GM12878 (cell line): ENCODE measurements around the gene CRYGA. TPM values are rescaled to one million over a fixed set of nuclear protein-coding genes. Genes with fewer than 3 reads are reported as not detected.

Experiments
- ATAC-seq: fragments of 200-7000 bp; cut with Tn5 transposase; 3 replicates; pipeline ENCODE4 v1.9.1; 2020; ENCODE audit warnings: mild to moderate bottlenecking, moderate library complexity
- BruUV-seq: library from RNA; stranded (reverse); fragments of 400-500 nt; replicated peaks from 2 replicates; lab custom pipeline; 2021; lab: Mats Ljungman, UMichigan
- CTCF ChIA-PET: fragments of 300-600 bp; sonication (Branson Sonifier 250); formaldehyde crosslinking; extraction: SDS; loops from one replicate; lab custom pipeline; 2021; ENCODE audit warnings: inconsistent platforms; lab: Yijun Ruan, JAX
- POLR2A ChIA-PET: fragments of 350-600 bp; formaldehyde crosslinking; extraction: SDS; loops from one replicate; lab custom pipeline; 2021; ENCODE audit warnings: inconsistent platforms; lab: Charles Lee
- RAD21 ChIA-PET: fragments of 300-600 bp; sonication (Branson Sonifier 250); formaldehyde crosslinking; loops from one replicate; lab custom pipeline; 2023; ENCODE audit warnings: antibody characterized with exemption; ENCODE audit not compliant: unreplicated experiment; lab: Charles Lee
- SMC1A ChIA-PET: fragments of 300-600 bp; sonication (Branson Sonifier 250); formaldehyde crosslinking; loops from one replicate; lab custom pipeline; 2023; ENCODE audit not compliant: unreplicated experiment, uncharacterized antibody; lab: Charles Lee
- DNase-seq: peaks from one replicate; pipeline ENCODE4 v3.0.0-alpha.2; 2011; ENCODE audit warnings: low read depth, low spot score
- FAIRE-seq: peaks from 3 replicates; lab custom pipeline; 2011; peaks lifted over from hg19 to GRCh38; lab: Jason Lieb, UNC
- H2AFZ ChIP-seq: 2 replicates; pipeline ENCODE4 v1.6.0; 2011; ENCODE audit warnings: low read depth, low read length, control low read depth; ENCODE audit not compliant: control insufficient read depth
- H3K27ac ChIP-seq: 2 replicates; pipeline ENCODE4 v1.5.1; 2011; ENCODE audit warnings: control low read depth; ENCODE audit not compliant: control insufficient read depth, insufficient read depth
- H3K27me3 ChIP-seq, 2 experiments: replicated peaks in 1 of 2; 2 replicates each; pipeline versions ENCODE4 v1.6.0 to v1.6.1; 2011; ENCODE audit warnings: low read length in 1 of 2; ENCODE audit not compliant: control insufficient read depth in 2 of 2, insufficient read depth in 2 of 2
- H3K36me3 ChIP-seq, 2 experiments: 2 replicates each; pipeline ENCODE4 v1.5.1; 2011; ENCODE audit warnings: low read length in 1 of 2; ENCODE audit not compliant: control insufficient read depth in 2 of 2, insufficient read depth in 2 of 2
- H3K4me1 ChIP-seq: 2 replicates; pipeline ENCODE4 v1.6.1; 2011; ENCODE audit warnings: mild to moderate bottlenecking, low read length, moderate library complexity, mixed read lengths; ENCODE audit not compliant: control insufficient read depth, insufficient read depth
- H3K4me2 ChIP-seq: 2 replicates; pipeline ENCODE4 v1.6.0; 2011; ENCODE audit warnings: control low read depth; ENCODE audit not compliant: control insufficient read depth, insufficient read depth
- H3K4me3 ChIP-seq: fragments of 200-600 bp; sonication (generic); 2 replicates; pipeline ENCODE4 v1.5.1; 2016
- H3K79me2 ChIP-seq: 2 replicates; pipeline ENCODE4 v1.6.0; 2011; ENCODE audit warnings: low read length; ENCODE audit not compliant: control insufficient read depth, insufficient read depth
- H3K9ac ChIP-seq: 2 replicates; pipeline ENCODE4 v1.8.0; 2011; ENCODE audit warnings: low read length, control low read depth, mixed read lengths; ENCODE audit not compliant: control insufficient read depth, insufficient read depth
- H3K9me3 ChIP-seq: replicated peaks from 3 replicates; pipeline ENCODE4 v1.5.1; 2011; ENCODE audit warnings: mild to moderate bottlenecking, low read length; ENCODE audit not compliant: control insufficient read depth, insufficient read depth
- H4K20me1 ChIP-seq: 2 replicates; pipeline ENCODE4 v1.6.0; 2011; ENCODE audit not compliant: control insufficient read depth, insufficient read depth
- HCFC1 ChIP-seq: fragments of 150-350 bp; IDR thresholded peaks from 2 replicates; pipeline ENCODE4 v1.6.1; 2014; ENCODE audit warnings: low read length
- IKZF1 ChIP-seq: fragments of 450-650 bp; conservative IDR thresholded peaks from 2 replicates; pipeline ENCODE4 v1.6.1; 2017; ENCODE audit warnings: antibody characterized with exemption, mild to moderate bottlenecking
- IRF4 ChIP-seq: IDR thresholded peaks from 2 replicates; pipeline ENCODE4 v1.6.1; 2011; ENCODE audit warnings: low read depth, low read length
- RBBP5 ChIP-seq: fragments of 200-600 bp; sonication (generic); conservative IDR thresholded peaks from 2 replicates; pipeline ENCODE4 v1.6.1; 2016
- REST ChIP-seq: IDR thresholded peaks from 2 replicates; pipeline ENCODE4 v1.6.1; 2012; ENCODE audit warnings: mild to moderate bottlenecking, low read depth, low read length
- SMAD5 ChIP-seq: IDR thresholded peaks from 2 replicates; pipeline ENCODE4 v1.6.1; 2016; ENCODE audit warnings: antibody characterized with exemption, low read depth
- SREBF2 ChIP-seq: IDR thresholded peaks from 2 replicates; pipeline ENCODE4 v1.6.1; 2012; ENCODE audit warnings: mild to moderate bottlenecking, low read length
- YBX1 ChIP-seq: fragments of 450-650 bp; IDR thresholded peaks from 2 replicates; pipeline ENCODE4 v1.6.1; 2016; ENCODE audit warnings: antibody characterized with exemption
- ZBTB40 ChIP-seq: fragments of 450-650 bp; IDR thresholded peaks from 2 replicates; pipeline ENCODE4 v1.6.1; 2016; ENCODE audit warnings: mild to moderate bottlenecking, moderate library complexity, borderline replicate concordance
- ZNF622 ChIP-seq: fragments of 450-650 bp; IDR thresholded peaks from 2 replicates; pipeline ENCODE4 v1.6.1; 2017; ENCODE audit warnings: mild to moderate bottlenecking, inconsistent platforms
- in situ Hi-C: fragments of 300-500 bp; cut with MboI; formaldehyde crosslinking; loops from 9 replicates; pipeline ENCODE4 v1.14.3; 2018; ENCODE audit warnings: mixed read lengths
- intact Hi-C: fragments of 100-400 bp; cut with micrococcal nuclease; formaldehyde crosslinking; loops from one replicate; pipeline ENCODE4 v1.14.2; 2022; ENCODE audit not compliant: unreplicated experiment
- polyA plus RNA-seq, 11 experiments: library from polyadenylated mRNA; depleted of rRNA in 4 of 11; unstranded in 6 of 11; stranded (reverse) in 5 of 11; fragments of >200 nt; fragmentation: Nextera tagmentation in 4 of 11; fragmentation: Illumina TruSeq in 1 of 11; extraction: Ambion mirVana in 4 of 11; extraction: Trizol in 1 of 11; gene quantifications; 1 replicate in 1 of 11; 2 replicates in 10 of 11; pipeline versions ENCODE4 v1.2.1 to v1.2.3, GENCODE V29; 2011 to 2016; ENCODE audit warnings: inconsistent platforms in 2 of 11, missing spikeins in 2 of 11, low read depth in 1 of 11
- total RNA-seq, 4 experiments: library from RNA; depleted of rRNA in 3 of 4; stranded (reverse); fragments of >200 nt in 3 of 4; fragmentation: Illumina TruSeq in 1 of 4; extraction: Trizol in 1 of 4; gene quantifications; 2 replicates each; pipeline versions ENCODE4 v1.2.1 to v1.2.3, GENCODE V29; 2013 to 2021
- TF ChIP-seq, protein P1 (sequence below): IDR thresholded peaks from 2 replicates; pipeline ENCODE4 v1.6.1; 2012; ENCODE audit warnings: low read depth, low read length, improper control_type of control experiment
- TF ChIP-seq, protein P2 (sequence below): fragments of 450-650 bp; IDR thresholded peaks from 2 replicates; pipeline ENCODE4 v1.6.1; 2017; ENCODE audit warnings: mild to moderate bottlenecking, moderate library complexity

CRYGA gene
- total and polyA plus RNA-seq, 10 of the 15 experiments (the other 5 are each of a cell fraction or from before 2014, with no cell fraction given): not detected

GRCh38 chr2:208150094-208150493, 13.3 kb downstream of the CRYGA start:
- H3K9ac ChIP-seq: no peak overlapping the region
- no peak overlapping the region for H3K27ac ChIP-seq
- ChIA-PET RAD21 (no interaction called here), POLR2A (no interaction called here), CTCF (no interaction called here), SMC1A (no interaction called here)
- intact Hi-C loops: no loop called here
- H3K4me2 ChIP-seq: no peak overlapping the region
- H3K9me3 ChIP-seq: no peaks in the 10 kb centered on the region
- no peak overlapping the region for H2AFZ ChIP-seq
- H3K4me3 ChIP-seq: no peak overlapping the region
- H4K20me1 ChIP-seq: no peaks in the 10 kb centered on the region
- ATAC-seq: no peak
- no peaks in the 10 kb centered on the region for H3K79me2 ChIP-seq
- no peaks in the 10 kb centered on the region; a peak in 2 of 4 replicates for H3K27me3 ChIP-seq
- FAIRE-seq: no peak
- BruUV-seq: no TSS peak
- H3K36me3 ChIP-seq: no peaks in the 10 kb centered on the region
- H3K4me1 ChIP-seq: no peaks in the 10 kb centered on the region
- in situ Hi-C loops: no loop called here
- DNase-seq: no peak
- TF ChIP-seq, protein P1, sequence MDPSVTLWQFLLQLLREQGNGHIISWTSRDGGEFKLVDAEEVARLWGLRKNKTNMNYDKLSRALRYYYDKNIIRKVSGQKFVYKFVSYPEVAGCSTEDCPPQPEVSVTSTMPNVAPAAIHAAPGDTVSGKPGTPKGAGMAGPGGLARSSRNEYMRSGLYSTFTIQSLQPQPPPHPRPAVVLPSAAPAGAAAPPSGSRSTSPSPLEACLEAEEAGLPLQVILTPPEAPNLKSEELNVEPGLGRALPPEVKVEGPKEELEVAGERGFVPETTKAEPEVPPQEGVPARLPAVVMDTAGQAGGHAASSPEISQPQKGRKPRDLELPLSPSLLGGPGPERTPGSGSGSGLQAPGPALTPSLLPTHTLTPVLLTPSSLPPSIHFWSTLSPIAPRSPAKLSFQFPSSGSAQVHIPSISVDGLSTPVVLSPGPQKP: no peak
- TF ChIP-seq RBBP5: no peak
- TF ChIP-seq, protein P2, sequence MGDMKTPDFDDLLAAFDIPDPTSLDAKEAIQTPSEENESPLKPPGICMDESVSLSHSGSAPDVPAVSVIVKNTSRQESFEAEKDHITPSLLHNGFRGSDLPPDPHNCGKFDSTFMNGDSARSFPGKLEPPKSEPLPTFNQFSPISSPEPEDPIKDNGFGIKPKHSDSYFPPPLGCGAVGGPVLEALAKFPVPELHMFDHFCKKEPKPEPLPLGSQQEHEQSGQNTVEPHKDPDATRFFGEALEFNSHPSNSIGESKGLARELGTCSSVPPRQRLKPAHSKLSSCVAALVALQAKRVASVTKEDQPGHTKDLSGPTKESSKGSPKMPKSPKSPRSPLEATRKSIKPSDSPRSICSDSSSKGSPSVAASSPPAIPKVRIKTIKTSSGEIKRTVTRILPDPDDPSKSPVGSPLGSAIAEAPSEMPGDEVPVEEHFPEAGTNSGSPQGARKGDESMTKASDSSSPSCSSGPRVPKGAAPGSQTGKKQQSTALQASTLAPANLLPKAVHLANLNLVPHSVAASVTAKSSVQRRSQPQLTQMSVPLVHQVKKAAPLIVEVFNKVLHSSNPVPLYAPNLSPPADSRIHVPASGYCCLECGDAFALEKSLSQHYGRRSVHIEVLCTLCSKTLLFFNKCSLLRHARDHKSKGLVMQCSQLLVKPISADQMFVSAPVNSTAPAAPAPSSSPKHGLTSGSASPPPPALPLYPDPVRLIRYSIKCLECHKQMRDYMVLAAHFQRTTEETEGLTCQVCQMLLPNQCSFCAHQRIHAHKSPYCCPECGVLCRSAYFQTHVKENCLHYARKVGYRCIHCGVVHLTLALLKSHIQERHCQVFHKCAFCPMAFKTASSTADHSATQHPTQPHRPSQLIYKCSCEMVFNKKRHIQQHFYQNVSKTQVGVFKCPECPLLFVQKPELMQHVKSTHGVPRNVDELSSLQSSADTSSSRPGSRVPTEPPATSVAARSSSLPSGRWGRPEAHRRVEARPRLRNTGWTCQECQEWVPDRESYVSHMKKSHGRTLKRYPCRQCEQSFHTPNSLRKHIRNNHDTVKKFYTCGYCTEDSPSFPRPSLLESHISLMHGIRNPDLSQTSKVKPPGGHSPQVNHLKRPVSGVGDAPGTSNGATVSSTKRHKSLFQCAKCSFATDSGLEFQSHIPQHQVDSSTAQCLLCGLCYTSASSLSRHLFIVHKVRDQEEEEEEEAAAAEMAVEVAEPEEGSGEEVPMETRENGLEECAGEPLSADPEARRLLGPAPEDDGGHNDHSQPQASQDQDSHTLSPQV: no peak
- no peak for TF ChIP-seq IRF4
- TF ChIP-seq REST: no peak
- no peak for TF ChIP-seq ZNF622
- no peak for TF ChIP-seq HCFC1
- TF ChIP-seq ZBTB40: no peak
- no peak for TF ChIP-seq SREBF2
- no peak for TF ChIP-seq IKZF1
- no peak for TF ChIP-seq YBX1
- TF ChIP-seq SMAD5: no peak
